ENCODE measurements around the gene C1QTNF5.

C1QTNF5 gene

DNA sequence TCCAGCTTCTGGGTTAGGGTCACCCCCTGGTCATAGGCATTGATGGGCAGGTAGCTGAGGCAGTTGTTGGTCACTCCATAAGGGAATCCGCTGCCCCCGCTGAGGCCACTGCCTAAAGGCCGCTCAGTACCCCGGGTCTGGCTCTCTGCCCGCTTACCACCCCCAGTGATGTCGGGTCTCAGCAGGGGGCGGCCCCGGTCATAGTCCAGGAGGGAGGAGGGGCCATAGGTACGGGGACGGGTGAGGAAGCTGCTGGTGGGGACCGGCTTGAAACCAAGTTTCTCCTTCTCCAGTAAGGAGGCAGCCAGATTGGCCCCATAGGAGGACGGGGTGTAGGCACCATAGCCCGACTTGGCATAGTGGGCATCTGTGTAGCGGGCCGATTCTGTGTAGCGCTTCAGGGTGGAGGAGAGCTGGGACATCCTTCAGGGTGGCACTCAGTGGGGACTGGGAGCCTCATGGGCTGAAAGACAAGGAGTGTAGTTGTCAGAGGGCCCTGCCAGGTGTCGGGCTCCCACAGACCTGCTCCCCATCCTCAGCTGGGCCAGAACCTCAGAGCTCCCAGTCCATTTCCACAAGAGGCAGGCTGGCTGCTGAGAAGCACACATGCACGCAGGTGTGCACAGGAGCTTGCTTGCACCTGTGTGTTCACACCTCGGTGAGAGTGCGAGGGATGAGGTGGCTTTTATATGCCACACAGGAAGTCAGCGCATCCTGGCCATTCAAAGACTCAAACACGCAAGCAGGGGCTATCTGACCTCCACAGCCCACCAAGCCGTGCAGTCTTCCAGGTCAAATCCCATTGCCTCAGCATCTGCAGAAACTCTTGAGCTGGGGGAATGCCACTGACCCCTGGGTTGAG is 32.6 kb upstream of the C1QTNF5 start:
- no peak for DNase-seq (ENCODE audit: low spot score)

DNA sequence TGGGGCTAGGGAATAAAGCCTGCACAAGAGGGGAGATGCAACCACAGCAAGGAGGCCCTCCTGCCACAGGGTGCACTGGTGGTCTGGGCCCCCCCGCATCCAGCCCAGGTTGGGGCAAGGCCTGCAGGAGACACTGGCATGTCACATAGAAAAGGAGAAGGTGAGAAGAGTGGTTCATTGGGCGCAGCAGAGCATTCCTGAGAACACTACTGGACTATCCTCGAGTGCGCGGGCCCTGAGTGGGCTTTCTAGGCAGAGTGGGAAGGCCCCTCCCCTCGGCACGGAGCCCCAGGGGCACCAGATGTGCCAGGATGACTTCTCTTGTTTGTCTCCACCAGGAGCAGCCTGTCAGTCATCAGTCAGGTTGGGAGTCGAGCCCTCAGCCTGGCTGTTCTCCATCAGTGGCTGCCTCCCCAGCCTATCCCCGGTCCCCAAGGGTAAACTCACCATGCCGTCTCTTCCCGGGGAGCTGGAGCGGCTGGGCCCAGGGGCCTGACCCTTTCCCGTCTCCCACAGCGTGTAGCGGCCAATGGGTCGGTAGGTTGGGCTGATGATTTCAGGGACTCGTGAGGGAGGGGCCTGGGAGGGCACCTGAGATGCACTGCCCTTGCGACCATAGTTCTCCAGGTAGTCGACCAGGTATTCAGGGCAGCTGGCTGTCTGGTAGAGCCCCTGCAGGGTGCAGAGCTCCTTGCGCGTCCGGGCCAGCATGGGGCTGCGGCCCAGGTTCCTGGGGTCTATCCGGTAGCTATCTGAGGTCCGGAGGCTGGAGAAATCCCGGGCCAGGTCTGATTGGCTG is 31.8 kb upstream of the C1QTNF5 start:
- DNase-seq (ENCODE audit: low spot score): no peak

DNA sequence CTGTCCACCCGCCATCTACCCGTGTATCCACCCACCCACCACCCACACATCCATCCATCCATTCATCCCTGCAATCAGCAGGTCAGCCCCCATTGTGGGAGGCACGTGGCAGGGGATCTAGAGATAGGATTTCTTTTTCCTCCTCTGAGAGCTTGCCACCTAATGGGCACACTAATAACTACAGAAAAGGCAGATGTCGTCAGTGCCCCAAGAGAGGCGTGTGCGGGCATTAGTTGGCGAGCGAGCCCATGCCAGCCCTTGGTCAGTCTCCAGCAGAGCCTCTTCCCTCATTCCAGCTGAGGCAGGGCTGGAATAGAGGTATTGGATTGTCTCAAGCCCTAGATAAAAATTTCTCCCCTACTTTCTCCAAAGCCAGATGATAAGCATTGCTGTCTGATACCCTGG is 31.1 kb upstream of the C1QTNF5 start:
- no peak for DNase-seq (ENCODE audit: low spot score)

DNA sequence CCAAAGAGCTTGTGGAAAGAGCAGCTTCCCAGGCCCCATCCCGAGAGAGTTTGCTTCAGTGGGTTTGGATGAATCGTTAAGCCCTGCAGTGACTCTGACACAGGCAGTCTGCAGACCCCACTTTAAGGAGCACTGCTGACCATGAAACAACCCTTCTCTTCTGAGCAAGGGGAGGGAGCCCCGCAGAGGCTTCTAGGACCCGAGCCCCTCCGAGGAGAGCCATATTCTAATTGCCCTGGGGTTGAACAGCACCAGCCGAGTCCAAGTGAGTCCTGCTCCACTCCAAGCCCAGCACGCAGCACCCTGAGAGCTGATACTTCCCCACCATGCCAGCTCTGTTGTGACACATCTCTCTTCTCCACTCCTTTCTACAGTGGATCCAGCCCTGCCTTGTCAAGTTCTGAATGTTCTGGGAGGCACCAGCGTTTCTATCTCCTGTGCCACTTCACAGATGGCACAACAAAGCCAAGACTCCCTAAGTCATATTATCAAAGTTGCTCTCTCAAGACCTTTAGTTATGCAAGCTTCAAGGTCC is 30.5 kb upstream of the C1QTNF5 start:
- no peak for DNase-seq (ENCODE audit: low spot score)

DNA sequence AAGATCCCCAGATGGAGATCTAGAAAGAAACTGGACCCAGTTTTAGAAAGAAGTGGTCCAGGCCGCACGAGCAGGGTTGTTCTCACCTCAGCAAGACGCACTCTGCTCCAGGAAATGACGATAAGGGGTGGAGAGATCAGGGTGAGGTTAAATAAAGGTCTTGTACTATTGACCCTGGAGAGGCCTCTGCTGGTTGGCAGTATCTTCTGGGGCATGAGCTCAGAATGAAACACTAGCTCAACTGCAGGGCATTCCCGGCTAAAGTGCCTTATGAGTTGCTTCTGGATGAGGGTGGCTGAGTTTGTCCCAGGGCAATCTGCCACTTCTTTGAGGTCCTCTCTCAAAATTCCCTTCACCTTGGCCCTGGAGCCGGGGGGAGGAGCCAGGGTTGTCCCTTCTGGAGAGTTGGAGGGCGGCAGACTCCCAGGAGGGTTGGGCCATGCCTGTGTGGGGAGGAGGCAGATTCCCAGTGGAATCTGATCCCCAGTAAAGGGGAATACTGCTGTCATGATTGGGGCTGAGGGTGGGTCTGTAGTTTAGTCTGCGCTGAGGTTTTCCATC is 29.9 kb upstream of the C1QTNF5 start:
- DNase-seq (ENCODE audit: low spot score): no peak

DNA sequence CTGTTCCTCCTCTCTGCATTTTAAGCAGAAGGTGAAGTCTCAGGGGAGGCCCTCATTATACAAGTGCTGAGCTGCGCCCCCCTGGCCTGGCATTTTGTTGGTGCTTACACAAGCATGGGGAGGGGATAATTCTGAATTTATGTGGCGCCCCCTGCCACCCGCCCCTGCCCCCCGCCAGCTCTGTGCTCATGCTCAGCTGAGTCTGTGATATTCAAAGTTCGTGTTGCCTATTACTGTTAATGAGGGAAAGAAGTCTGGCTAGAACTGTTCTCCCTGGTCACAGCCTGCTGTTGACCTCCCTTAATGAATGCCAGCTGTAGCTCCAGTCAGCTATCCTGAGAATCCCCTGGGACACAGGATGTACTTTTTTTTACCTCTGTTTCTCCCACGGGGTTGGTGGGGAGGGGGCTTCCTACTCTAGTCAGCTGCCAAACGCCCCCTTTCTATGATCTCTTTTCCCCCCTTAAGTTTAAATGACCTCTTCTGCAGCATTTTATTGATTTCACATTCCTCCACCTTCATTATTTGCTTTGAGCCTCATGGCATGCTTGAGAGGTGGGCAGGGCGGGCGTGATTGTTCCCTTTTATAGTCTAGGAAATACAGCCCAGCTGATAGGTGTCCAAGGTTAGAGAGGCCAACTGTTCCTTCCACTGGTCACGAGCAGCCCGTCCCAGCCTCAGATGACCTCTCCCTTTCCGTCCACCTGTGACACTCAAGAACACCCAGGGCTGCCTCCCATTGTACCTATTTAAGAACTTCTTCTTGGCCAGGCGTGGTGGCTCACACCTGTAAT is 28.6 kb upstream of the C1QTNF5 start:
- DNase-seq (ENCODE audit: low spot score): no peak

DNA sequence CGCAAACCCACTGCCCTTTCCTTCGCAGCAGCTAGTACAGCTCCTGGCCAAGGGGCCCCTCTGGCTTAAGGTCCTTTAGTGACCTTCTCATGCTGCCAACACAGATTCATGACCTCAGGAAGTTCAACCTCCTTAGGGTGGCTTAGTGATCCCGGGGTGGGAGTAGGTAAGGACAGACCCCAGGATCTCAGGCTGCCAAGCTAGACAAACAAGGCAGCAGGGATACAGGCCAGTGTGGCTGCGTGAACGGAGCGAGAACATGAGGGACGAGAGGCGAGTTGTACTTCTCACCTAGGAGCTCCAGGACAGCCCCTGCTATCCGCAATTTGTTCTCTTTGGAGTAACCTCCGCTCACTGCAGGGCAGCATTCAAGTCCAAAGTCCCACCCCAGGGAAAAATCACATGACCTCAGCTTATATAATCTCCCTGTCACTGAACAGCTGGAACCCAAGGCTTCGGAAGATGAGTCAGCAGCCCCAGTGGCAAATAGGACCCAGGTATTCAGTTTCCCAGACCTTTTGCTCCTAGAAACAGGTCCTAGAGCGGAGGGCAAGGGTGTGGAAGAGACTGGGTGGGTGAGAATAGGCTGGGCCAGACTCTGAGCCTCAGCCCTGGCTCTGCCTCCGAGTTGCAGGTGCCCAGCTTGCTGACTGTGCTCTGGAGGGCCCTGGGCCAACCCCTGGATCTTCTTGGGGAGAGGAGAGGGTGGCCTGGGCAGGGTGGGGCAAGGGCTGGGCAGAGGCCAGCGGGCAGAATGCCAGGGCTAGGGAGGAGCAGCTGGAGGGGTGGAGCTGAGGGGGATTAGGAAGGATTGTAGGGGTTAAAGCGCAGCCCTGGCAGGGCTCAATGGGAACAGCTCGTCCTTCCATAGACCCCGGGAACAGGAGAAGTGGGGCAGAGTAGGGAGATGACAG is 27.7 kb upstream of the C1QTNF5 start:
- DNase-seq (ENCODE audit: low spot score): no peak

DNA sequence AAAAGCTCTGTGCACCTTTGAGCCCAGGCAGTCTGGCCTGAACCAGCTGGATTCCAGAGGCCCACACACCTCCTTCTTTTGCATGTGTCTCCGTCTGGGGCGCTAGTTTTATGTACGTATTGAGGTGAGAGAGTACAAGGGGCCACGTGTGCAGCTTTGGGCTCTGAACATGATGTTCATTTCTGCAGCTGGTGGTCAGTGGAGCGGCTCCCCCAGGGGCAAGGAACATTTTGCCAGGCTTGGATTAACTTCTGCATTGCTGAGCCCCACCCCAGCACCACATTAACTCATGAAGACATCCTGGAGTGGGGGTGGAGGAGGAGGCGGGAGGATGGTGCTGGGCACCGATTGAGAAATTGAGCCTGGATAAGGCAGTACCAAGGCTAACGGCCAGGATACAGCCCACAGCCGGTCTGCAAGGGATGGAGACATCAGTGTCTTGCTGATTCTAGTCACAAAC is 27.0 kb upstream of the C1QTNF5 start:
- no peak for DNase-seq (ENCODE audit: low spot score)

DNA sequence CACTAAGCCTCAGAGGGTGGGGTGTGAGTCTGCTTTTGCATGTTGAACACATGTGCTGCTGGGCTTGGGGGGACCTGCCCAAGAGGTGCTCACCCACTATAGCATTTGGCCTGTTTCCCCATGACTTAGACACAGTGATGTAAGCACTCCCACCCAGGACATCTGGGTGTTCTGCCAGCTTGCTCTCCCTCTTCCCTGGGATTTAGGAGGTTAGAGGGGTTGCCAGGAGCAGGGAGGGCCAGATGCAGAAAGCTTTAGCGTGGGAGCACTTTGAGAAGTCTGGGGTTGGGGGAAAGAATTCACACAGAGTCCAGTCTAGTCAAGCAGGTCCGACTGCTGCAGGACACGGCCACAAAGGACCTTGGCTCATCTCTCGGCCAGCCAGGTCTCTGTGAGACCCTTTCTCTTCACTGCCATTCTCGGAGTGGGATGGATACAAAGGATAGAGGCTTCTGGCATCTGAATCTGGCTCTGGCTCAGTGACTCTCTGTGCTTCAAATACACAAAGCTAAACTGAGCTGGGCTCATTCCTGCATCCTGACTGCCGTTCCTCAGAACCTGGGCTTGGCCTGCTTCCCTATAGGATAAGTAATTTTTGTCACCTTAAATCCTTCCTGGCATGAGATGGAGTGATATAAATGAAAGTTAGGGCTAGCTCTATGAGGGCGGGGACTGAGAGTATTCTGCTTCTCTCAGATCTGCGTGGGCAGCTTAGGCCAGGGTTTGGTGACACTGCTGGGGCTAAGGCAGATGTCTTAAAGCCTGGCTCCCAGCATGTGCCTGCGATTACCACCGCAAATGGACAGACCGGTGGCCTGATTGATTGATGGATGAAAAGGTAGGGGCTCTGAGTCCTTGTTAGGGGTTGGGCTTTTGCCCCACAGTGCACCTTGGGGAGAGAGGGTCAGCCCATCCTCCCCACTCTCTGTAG is 26.3 kb upstream of the C1QTNF5 start:
- DNase-seq (ENCODE audit: low spot score): no peak

DNA sequence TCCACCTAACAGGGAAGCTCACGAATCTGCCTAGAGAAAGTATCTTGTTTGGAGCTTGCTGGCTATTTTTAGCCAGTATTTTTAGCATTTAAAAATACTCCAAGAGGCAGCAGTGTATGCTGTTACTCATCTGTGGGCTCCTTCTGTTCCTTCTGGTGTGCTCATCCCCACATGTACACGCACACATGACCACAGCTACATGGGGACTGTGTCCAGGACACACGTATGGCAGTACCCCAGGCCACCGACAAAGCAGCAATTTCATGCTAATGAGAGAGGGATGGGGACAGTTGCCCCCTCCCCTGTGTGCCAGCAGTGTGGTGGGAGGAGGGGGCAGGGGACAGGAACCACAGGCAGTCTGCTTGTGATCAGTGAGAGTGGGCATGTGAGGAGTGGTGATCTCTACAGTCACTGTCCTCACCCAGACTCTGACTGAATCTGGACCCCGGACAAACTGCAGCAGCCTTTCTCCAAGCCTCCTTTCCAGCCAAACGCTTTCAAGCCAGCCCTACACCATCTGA is 24.4 kb upstream of the C1QTNF5 start:
- no peak for DNase-seq (ENCODE audit: low spot score)

DNA sequence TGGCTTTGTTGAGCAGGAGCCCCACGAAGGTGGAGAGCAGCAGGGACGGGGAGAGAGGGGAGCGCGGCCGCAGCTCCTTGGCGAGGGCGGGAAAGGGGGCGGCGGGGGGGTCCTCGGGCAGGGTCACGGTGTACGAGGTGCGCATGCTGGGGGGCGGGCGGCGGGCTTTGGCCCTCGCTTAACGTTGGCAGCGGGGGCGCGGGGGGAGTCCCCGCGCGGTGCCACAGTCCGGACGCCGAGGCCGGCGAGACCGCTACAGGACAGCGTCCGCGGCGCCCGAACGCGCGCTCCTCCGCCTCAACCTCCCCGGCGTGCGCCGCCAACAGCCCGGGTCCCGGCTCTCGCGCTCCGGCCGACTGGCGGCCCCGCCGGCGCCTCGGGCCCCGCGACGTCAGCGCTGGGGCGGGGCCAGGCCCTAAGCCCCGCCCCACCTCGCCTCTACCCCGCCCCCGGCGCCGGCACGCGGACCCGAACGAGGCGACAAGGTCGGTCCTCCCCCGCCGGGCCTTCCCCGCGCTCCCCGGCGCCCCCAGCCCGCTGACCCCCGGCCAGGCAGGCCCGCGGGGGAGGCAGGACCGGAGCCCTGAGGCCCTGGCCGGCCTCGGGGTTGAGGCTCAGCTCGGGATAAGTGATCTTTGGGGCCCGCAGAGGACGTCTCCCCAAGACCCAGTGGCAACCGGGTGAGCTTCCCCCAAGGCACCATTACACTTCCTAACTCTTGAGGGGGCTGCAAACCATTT is 23.3 kb upstream of the C1QTNF5 start:
- peak; percentile 47 for DNase-seq (ENCODE audit: low spot score)

DNA sequence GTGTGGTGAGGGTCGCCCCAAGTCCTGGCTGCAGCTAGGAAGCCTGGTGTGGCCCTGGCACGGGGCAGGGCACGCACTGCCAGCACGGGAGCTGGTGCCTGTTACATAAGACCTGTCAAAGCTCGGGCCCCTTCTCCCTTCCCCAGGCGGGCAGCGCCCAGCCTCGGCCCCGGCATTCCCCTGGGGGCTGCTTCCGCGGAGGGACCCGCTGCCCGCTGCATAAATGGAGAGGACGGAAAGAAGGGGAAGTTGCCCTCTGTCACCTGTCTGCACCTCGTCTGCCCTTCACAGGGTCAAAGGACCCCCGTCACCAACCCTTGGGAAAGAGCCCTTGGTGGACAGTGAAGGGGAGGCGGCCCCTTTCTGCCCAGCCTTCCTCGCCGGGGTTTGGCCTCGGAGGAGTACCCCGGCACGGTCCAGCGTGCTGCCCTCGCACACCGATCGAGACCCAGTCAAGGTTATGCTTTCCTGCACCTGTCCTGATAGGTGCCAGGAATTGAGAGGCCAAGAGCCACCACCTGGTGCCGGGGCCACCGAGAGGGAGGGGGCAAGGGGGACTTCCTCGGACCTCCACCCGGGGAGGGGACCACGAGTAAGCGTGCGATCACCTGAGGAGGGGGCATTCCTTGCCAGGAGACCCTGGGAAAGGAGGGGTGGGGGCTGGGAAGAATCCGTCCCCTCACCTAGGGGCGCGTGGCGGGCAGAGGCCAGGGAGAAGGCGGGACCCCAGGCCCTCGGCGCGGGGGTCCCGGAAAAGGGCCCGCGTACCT is 22.6 kb upstream of the C1QTNF5 start:
- no peak for DNase-seq (ENCODE audit: low spot score)

DNA sequence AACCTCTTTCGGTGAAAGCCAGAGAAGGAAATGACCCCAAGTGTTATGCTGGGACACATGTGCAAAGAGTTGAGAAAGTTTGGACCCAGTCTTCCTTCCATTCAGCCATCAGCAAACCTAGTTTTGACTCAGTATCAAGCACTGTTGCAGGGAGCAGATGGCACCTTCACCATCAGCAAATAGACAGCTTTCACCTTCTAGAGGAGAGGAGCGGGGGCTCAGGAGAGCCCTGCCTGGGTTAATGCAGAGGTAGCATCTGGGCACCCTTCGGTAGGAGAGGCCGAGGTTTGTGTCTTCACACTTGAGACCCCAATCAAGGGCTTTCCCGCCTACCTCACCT is 22.0 kb upstream of the C1QTNF5 start:
- no peak for DNase-seq (ENCODE audit: low spot score)

DNA sequence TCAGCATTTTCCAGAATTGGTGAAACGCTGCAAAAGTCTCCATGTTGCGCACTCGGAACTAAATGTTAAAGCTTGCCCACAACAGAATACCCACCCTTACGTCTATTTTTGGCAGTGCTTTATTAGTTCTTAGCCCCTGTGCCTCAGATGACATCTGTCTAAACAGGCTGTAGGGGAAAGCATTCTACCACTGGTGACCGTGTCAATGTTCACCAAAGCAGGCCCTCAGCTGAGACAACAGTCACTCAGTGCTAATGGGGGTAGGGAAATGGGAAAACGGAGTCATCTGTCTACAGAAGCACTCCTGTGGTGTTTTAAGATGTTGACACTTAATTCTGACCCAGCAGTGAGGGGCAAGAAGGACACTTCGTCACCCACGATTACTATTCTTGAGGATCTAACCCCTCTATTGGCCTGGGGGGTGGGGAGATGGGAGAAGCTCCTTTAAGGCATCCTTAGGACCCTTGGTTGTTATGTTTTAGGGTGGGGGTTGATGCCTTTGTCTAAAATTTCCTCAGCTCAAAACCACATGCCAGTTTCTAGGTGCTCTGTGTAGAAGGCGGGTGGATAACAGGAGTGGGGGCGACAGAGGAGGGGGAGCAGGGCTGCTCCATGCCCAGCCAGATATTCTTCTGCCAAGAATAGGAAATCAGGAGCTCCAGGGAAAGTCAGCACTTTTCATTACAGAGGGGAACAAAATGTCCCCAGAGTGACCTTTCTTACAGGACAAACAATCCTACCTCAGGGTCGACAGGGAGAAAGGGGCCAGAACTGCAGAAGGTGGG is 21.4 kb upstream of the C1QTNF5 start:
- DNase-seq (ENCODE audit: low spot score): no peak

DNA sequence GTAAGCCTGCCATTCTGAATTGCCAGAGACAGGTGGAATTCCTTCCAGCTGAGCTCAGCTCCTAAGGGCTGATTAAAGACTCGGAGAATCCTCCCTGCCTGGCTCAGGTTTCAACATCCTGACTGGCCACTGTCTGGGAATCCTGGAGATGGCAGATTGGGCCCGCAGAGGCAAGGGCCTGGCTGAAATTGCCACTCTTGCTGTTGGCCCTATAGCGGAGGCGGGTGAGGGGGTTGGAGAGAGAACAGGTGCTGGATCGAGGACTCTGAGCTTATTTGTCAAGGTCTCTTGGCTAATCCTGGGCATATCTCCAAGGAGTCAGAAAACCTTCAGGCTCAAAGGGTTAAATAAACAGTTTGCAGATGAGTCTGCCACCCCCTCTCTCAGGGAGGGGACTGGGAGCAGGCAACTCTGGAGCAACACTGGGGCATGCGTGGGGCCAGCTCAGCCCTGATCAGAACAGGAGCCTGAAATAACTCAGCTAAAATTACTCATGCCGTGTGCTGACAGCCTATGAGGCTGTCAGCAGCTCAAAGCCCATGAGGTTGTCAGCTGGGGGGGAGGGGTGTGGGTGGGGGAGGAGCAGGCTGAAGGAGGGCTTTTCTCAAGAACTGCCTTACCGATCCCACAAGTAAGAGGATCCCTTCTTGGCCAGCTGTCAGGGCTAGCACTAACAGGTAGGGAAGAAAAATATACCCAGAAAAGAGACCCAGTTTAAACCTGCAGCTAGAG is 20.5 kb upstream of the C1QTNF5 start:
- DNase-seq (ENCODE audit: low spot score): no peak

All from kidney capillary endothelial cell (primary cell).